ENCODE results near the gene NOXO1.

The NOXO1 gene

DNA sequence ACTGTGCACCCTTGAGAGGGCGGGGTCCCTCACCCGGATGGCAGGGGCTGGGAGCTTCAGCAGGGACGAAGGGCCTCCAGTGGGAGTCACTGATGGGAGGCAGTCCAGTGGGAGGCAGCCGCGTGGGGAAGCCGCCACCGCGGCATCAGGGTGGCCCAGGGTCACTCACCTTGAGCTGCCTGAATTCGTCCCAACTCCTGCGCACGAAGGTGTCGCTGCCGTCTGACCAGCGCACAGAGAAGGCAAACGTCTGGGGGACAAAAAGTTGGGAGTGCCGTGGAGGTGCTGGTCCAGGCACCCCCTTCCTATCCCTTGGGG, 540 bp downstream of the NOXO1 start:
- H3K36me3 ChIP-seq (ENCODE audit: control insufficient read depth, insufficient read depth, low read length): peaks cover 31% of the 10 kb centered on the region
- H3K4me1 ChIP-seq (ENCODE audit: control insufficient read depth, insufficient read depth, low read length): peaks cover 6% of the 10 kb centered on the region
- H3K4me3 ChIP-seq (ENCODE audit: low read depth, low read length): peak overlapping the region; percentile 54
- H3K9ac ChIP-seq (ENCODE audit: low read depth, low read length): no peak overlapping the region
- H3K9me3 ChIP-seq (ENCODE audit: control insufficient read depth, insufficient read depth, low read length): no peaks in the 10 kb centered on the region
- peaks cover 38% of the 10 kb centered on the region for H3K27me3 ChIP-seq (ENCODE audit: control insufficient read depth, insufficient read depth, low read length)

DNA sequence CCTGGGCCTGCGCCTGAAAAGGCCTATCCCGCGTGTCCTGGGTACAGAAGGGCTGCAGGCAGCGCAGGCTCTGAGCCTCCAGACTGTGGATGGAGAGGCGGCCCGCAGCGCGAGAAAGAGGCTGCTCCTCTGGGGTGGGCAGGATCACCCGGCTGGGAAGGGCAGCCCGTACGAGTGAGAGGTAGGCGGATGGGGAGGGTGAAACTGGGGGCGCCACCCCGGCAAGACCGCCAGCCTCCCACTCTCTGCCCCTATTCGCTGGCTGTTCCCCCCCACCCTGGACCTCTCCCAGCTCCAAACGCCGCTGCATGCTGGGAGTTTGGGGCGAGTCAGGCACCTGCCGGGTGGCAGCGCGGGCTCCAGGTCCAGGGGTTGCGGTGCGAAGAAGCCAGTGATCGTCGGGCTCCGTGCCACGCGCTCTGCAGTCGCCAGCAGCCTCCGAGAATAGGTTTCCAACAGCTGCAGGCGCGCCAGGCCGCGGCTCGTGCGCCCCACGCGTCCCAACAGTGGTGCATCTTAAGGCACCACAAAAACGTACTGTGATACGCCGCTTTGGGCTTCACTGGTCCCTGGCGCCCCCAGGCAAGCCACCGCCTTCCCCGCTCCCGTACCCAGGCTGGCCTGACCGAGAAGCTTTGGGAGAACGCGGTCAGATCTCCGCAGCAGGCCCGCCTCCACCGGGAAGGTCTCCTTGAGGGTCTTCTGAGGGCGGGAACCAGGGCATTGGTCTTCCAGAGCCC, 1.1 kb downstream of the NOXO1 start:
- H3K9ac ChIP-seq (ENCODE audit: low read depth, low read length): peak overlapping the region; percentile 54
- H3K27me3 ChIP-seq (ENCODE audit: control insufficient read depth, insufficient read depth, low read length): peaks cover 38% of the 10 kb centered on the region
- peaks cover 30% of the 10 kb centered on the region for H3K36me3 ChIP-seq (ENCODE audit: control insufficient read depth, insufficient read depth, low read length)
- H3K4me3 ChIP-seq (ENCODE audit: low read depth, low read length): peak overlapping the region; percentile 54
- H3K9me3 ChIP-seq (ENCODE audit: control insufficient read depth, insufficient read depth, low read length): no peaks in the 10 kb centered on the region
- peaks cover 6% of the 10 kb centered on the region for H3K4me1 ChIP-seq (ENCODE audit: control insufficient read depth, insufficient read depth, low read length)

DNA sequence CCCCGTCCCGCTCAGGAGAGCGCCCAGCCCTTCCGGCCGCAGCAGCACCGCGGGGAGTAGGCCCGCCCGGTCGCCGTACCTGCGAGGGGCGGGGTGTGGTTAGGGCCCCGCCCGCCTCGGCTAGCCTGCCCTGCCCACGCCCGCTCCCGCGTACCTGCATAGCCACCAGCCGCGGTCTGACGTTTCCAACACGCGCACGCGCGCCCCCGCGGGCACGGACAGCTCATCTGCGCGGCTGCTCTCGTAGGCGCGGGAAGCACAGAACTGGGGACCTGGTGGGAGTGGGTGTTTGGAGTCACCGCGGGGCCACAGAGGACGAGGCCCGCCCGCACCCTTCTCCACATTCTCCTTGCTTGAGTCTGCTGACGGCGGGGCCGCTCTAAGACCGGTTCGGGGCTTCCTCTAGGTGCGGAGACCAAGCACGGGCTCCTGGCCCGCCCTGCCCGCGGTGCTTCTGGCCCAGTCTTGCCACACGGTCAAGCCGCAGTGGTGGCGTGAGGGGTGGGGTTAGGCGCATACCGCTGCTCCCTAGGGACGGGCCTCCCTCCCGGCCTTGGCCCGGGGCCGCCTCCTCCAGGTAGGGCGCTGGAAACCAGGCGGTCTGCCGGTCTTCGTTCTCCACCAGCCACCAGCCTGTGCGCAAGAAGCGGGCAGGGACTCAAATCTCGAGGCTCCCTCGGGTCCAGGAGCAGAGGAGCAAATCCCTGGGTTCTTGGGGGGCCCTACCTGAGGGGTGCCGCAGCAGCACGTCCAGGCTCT, 1.8 kb downstream of the NOXO1 start:
- no peaks in the 10 kb centered on the region for H3K9me3 ChIP-seq (ENCODE audit: control insufficient read depth, insufficient read depth, low read length)
- peaks cover 38% of the 10 kb centered on the region for H3K27me3 ChIP-seq (ENCODE audit: control insufficient read depth, insufficient read depth, low read length)
- H3K4me1 ChIP-seq (ENCODE audit: control insufficient read depth, insufficient read depth, low read length): peaks cover 4% of the 10 kb centered on the region
- H3K4me3 ChIP-seq (ENCODE audit: low read depth, low read length): peak overlapping the region; percentile 54
- H3K36me3 ChIP-seq (ENCODE audit: control insufficient read depth, insufficient read depth, low read length): peaks cover 37% of the 10 kb centered on the region
- peak overlapping the region; percentile 54 for H3K9ac ChIP-seq (ENCODE audit: low read depth, low read length)

DNA sequence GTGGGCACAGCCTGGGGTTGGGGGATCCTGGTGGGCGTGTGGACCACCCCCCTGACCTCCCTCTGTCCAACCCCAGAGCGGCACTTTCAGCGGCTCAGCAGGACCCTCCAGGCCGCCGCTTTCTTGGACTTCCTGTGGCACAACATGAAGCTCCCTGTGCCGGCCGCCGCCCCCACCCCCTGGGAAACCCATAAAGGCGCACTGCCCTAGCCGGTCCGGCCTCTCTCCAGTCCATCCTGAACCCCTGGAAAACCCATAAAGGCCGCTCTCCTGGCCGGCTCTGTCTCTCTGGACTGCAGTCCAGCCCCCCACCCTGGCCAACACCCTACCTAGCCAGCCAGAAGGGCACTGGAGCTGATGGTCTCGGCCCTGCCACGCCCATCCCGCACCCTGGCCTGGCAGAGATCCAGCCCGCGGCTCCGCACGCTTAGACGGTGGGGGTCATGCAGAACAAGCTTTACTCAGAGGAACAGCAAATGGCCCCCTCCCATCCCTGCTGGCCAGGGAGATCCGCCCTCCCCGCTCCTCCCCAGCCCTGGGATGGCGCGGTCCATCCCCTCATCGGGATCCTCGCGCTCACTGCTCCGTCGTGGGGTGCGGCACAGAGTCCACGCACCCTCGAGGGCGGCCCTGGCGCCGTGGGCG, 2.7 kb downstream of the NOXO1 start:
- peaks cover 38% of the 10 kb centered on the region for H3K27me3 ChIP-seq (ENCODE audit: control insufficient read depth, insufficient read depth, low read length)
- H3K9me3 ChIP-seq (ENCODE audit: control insufficient read depth, insufficient read depth, low read length): no peaks in the 10 kb centered on the region
- peak overlapping the region; percentile 54 for H3K4me3 ChIP-seq (ENCODE audit: low read depth, low read length)
- peaks cover 4% of the 10 kb centered on the region for H3K4me1 ChIP-seq (ENCODE audit: control insufficient read depth, insufficient read depth, low read length)
- no peak overlapping the region for H3K9ac ChIP-seq (ENCODE audit: low read depth, low read length)
- H3K36me3 ChIP-seq (ENCODE audit: control insufficient read depth, insufficient read depth, low read length): peaks cover 43% of the 10 kb centered on the region

DNA sequence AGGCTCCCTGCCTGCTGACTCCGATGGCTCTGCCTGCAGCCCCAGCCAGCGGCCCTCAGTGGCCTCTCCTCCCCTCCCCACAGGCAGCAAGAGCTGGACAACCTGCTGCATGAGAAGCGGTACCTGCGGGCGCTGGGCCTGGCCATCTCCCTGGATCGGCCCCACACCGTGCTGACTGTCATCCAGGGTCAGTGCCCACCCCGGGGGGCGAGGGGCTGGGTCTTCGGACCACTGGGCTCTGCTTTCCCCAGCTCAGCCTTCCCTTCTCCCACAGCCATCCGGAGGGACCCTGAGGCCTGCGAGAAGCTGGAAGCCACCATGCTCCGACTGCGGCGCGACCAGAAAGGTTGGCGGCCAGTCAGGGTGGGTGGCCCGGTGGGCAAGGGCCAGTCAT, 3.4 kb downstream of the NOXO1 start:
- H3K4me3 ChIP-seq (ENCODE audit: low read depth, low read length): no peak overlapping the region
- H3K36me3 ChIP-seq (ENCODE audit: control insufficient read depth, insufficient read depth, low read length): peaks cover 43% of the 10 kb centered on the region
- no peaks in the 10 kb centered on the region for H3K4me1 ChIP-seq (ENCODE audit: control insufficient read depth, insufficient read depth, low read length)
- H3K9ac ChIP-seq (ENCODE audit: low read depth, low read length): no peak overlapping the region
- no peaks in the 10 kb centered on the region for H3K9me3 ChIP-seq (ENCODE audit: control insufficient read depth, insufficient read depth, low read length)
- H3K27me3 ChIP-seq (ENCODE audit: control insufficient read depth, insufficient read depth, low read length): peaks cover 34% of the 10 kb centered on the region

DNA sequence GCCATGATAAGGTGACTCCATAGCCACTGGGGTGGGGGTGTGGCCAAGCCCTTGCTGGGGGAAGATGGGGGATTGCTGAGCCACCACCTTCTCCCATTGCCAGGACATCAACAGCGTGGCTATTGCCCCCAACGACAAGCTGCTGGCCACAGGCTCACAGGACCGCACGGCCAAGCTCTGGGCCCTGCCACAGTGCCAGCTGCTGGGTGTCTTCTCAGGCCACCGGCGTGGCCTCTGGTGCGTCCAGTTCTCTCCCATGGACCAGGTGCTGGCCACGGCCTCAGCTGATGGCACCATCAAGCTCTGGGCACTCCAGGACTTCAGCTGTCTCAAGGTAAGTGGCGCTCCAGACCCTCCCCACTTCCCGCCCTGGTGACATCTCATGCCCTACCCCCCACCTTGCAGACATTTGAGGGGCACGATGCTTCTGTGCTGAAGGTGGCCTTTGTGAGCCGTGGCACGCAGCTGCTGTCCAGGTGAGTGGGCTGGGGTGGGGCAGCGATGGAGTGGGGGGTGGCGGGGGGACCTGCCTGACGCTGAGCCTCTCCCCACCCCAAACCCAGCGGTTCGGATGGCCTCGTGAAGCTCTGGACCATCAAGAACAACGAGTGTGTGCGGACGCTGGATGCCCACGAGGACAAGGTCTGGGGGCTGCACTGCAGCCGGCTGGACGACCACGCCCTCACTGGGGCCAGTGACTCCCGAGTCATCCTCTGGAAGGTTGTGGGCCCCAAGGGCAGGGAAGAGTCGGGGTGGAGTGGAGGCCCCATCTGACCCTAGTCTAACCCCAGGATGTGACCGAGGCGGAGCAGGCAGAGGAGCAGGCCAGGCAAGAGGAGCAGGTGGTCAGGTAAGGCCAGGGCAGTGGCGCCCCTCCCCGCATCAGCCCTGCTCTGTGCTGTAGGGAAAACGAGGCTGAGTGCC, 4.1 kb downstream of the NOXO1 start:
- Histone ChIP-seq H3K9ac (ENCODE audit: low read depth, low read length) (no peak overlapping the region), H3K27me3 (ENCODE audit: control insufficient read depth, insufficient read depth, low read length) (peaks cover 27% of the 10 kb centered on the region), H3K4me3 (ENCODE audit: low read depth, low read length) (no peak overlapping the region), H3K9me3 (ENCODE audit: control insufficient read depth, insufficient read depth, low read length) (no peaks in the 10 kb centered on the region), H3K36me3 (ENCODE audit: control insufficient read depth, insufficient read depth, low read length) (peaks cover 43% of the 10 kb centered on the region), H3K4me1 (ENCODE audit: control insufficient read depth, insufficient read depth, low read length) (no peaks in the 10 kb centered on the region)

DNA sequence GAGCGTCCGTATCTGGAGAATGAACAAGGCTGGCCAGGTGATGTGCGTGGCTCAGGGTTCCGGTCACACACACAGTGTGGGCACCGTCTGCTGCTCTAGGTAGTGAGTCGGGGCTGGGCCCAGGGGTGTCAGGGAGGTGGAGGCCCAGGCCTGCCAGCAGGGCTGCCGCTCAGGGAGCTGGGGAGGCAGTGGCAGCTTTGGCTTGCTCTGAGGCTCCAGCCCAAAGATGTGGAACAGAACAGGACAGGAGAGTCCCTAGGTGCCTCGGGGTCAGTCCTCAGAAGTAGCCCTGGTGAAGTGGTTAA, 5.1 kb downstream of the NOXO1 start:
- peaks cover 17% of the 10 kb centered on the region for H3K27me3 ChIP-seq (ENCODE audit: control insufficient read depth, insufficient read depth, low read length)
- H3K4me3 ChIP-seq (ENCODE audit: low read depth, low read length): no peak overlapping the region
- peaks cover 43% of the 10 kb centered on the region for H3K36me3 ChIP-seq (ENCODE audit: control insufficient read depth, insufficient read depth, low read length)
- no peaks in the 10 kb centered on the region for H3K4me1 ChIP-seq (ENCODE audit: control insufficient read depth, insufficient read depth, low read length)
- H3K9ac ChIP-seq (ENCODE audit: low read depth, low read length): no peak overlapping the region
- H3K9me3 ChIP-seq (ENCODE audit: control insufficient read depth, insufficient read depth, low read length): no peaks in the 10 kb centered on the region

DNA sequence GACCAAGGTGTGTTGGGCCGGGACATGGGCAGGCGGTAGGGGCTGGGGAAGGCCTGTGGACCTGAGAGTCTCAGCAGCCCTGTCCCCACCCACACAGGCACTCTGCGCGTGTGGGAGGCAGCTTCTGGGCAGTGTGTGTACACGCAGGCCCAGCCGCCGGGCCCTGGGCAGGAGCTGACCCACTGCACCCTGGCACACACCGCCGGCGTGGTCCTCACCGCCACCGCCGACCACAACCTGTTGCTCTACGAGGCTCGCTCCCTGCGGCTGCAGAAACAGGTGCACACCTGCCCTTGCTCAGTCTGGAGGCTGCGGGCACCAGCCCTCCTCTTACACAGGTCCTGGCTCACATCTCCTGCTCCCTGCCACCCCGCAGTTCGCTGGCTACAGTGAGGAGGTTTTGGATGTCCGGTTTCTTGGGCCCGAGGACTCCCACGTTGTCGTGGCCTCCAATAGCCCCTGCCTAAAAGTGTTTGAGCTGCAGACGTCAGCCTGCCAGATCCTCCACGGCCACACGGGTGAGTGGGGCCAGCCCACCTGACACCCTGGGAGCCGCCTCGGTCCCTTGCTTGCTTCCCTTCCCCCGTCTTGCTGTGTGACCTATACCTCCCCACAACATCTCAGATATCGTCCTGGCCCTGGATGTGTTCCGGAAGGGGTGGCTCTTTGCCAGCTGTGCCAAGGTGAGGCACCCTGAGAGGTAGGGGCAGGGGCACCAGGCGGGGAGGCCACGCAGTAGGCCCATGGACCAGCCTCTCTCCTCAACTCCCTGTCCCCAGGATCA, 5.6 kb downstream of the NOXO1 start:
- Histone ChIP-seq H3K4me3 (ENCODE audit: low read depth, low read length) (no peak overlapping the region), H3K36me3 (ENCODE audit: control insufficient read depth, insufficient read depth, low read length) (peaks cover 43% of the 10 kb centered on the region), H3K27me3 (ENCODE audit: control insufficient read depth, insufficient read depth, low read length) (peaks cover 11% of the 10 kb centered on the region), H3K9me3 (ENCODE audit: control insufficient read depth, insufficient read depth, low read length) (no peaks in the 10 kb centered on the region), H3K4me1 (ENCODE audit: control insufficient read depth, insufficient read depth, low read length) (no peaks in the 10 kb centered on the region), H3K9ac (ENCODE audit: low read depth, low read length) (no peak overlapping the region)

DNA sequence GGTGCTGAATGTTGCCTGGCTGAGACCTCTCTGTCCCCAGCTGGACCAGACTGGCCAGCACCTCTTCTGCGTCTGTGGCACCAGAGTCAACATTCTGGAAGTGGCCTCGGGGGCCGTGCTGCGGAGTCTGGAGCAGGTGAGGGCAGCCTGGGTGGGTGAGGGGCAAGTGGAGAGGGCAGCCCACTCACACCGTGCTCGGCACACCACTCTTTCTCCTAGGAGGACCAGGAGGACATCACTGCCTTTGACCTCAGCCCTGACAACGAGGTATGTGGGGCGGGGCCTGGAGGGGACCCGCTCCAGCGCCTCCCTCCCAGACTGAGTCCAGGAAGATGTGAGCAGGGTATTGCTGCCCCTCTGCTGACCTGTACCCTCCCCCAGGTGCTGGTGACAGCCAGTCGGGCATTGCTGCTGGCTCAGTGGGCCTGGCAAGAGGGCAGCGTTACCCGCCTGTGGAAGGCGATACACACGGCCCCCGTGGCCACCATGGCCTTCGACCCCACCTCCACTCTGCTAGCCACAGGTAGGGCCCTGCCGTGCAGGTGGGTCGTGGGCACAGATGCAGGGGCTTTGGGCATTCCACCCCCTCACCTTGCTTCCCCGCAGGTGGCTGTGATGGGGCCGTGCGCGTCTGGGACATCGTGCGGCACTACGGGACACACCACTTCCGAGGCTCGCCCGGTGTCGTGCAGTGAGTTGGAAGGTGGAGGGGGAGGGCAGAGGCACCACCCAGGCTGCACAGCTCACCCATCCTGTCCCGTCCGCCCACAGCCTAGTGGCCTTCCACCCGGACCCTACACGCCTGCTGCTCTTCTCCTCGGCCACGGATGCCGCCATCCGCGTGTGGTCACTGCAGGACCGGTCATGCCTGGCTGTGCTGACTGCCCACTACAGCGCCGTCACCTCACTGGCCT, 6.9 kb downstream of the NOXO1 start:
- H3K9me3 ChIP-seq (ENCODE audit: control insufficient read depth, insufficient read depth, low read length): no peaks in the 10 kb centered on the region
- H3K27me3 ChIP-seq (ENCODE audit: control insufficient read depth, insufficient read depth, low read length): no peaks in the 10 kb centered on the region
- peaks cover 43% of the 10 kb centered on the region for H3K36me3 ChIP-seq (ENCODE audit: control insufficient read depth, insufficient read depth, low read length)
- no peak overlapping the region for H3K4me3 ChIP-seq (ENCODE audit: low read depth, low read length)
- H3K9ac ChIP-seq (ENCODE audit: low read depth, low read length): no peak overlapping the region
- H3K4me1 ChIP-seq (ENCODE audit: control insufficient read depth, insufficient read depth, low read length): no peaks in the 10 kb centered on the region

DNA sequence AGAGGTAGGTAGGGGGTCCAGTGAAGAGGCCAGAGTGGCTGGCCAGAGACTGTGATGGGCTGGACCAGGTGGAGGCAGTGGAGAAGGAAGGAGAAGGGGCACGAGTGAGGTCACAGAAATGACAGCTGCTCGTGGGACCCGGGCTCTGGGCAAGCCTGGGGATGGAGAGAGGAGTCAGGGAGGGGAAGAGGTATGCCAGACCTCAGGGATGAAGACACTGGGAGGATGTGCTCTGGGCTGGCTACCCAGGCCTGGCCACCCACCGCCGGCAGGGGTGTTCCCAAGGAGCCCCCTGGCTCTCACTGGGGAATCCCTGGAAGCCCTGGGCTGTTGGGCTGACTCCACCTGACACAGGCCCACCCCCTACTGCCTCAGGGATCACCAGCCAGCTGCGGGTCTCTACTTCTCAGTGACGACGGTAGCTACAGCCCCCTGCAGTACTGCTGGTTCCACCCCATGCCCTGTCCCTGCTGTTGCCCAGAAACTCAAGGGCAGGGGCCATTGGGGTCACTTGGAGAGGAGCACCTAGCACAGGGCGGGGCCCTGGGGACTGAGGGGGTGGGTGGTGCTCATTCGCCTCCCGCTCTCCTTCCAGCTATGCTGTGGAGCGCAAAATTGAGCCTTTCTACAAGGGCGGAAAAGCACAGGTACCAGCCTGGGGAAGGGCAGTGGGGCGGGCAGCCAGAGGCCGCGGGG, 7.7 kb downstream of the NOXO1 start:
- H3K36me3 ChIP-seq (ENCODE audit: control insufficient read depth, insufficient read depth, low read length): peaks cover 43% of the 10 kb centered on the region

More for the DNA sequence above, 7.7 kb downstream of the NOXO1 start:
- H3K4me1 ChIP-seq (ENCODE audit: control insufficient read depth, insufficient read depth, low read length): no peaks in the 10 kb centered on the region
- H3K9ac ChIP-seq (ENCODE audit: low read depth, low read length): no peak overlapping the region
- H3K9me3 ChIP-seq (ENCODE audit: control insufficient read depth, insufficient read depth, low read length): no peaks in the 10 kb centered on the region
- no peaks in the 10 kb centered on the region for H3K27me3 ChIP-seq (ENCODE audit: control insufficient read depth, insufficient read depth, low read length)
- no peak overlapping the region for H3K4me3 ChIP-seq (ENCODE audit: low read depth, low read length)
